Psoas muscle (tissue), 8 donors: Measurements from ENCODE around the gene IL17C. TPM values are rescaled to one million over a fixed set of nuclear protein-coding genes. Genes with fewer than 3 reads are reported as not detected.

Experiments used
- ATAC-seq, 4 donors: fragments of 200-7000 bp; cut with Tn5 transposase; one replicate each; pipeline ENCODE4 v1.9.1; 2020; ENCODE audit warnings: moderate library complexity in 3 of 4, mild to moderate bottlenecking in 2 of 4
- DNase-seq, 2 donors: peaks; one replicate each; pipeline ENCODE4 v3.0.0-alpha.2; 2020
- H3K27ac ChIP-seq: fragments of 200-600 bp; one replicate; pipeline ENCODE4 v1.8.0; 2022
- H3K27me3 ChIP-seq, 3 donors: fragments of 200-600 bp in 1 of 3; one replicate each; pipeline versions ENCODE4 v1.6.1 to v1.8.0; 2013 to 2022; ENCODE audit warnings: low read length in 2 of 3, mild to moderate bottlenecking in 2 of 3, moderate library complexity in 1 of 3; ENCODE audit not compliant: insufficient read depth in 3 of 3
- H3K36me3 ChIP-seq, 2 donors: fragments of 200-600 bp in 1 of 2; one replicate each; pipeline versions ENCODE4 v1.6.1 to v1.8.0; 2013 to 2022; ENCODE audit warnings: low read depth in 1 of 2, mild to moderate bottlenecking in 1 of 2, moderate library complexity in 1 of 2; ENCODE audit not compliant: insufficient read depth in 1 of 2
- H3K4me1 ChIP-seq: fragments of 200-600 bp; one replicate; pipeline ENCODE4 v1.8.0; 2022
- H3K4me3 ChIP-seq: fragments of 200-600 bp; one replicate; pipeline ENCODE4 v1.8.0; 2022; ENCODE audit warnings: mild to moderate bottlenecking
- H3K9me3 ChIP-seq: fragments of 200-600 bp; one replicate; pipeline ENCODE4 v1.8.0; 2022
- WGBS, 3 donors: extraction: QIAGEN DNeasy Blood & Tissue Kit; methylation state at CpG; one replicate each; pipeline versions ENCODE4 v1.1.6 to v1.1.7; 2013; 5-methylcytosine and 5-hydroxymethylcytosine counted together
- intact Hi-C, 2 donors: fragments of 100-400 bp; cut with DNase I; formaldehyde crosslinking; loops; one replicate each; pipeline versions ENCODE4 v1.11.0 to v1.14.2; 2022
- polyA plus RNA-seq, 3 donors: library from polyadenylated mRNA; stranded (reverse); fragments of 200-250 nt; gene quantifications; one replicate each; pipeline ENCODE4 v1.2.3, GENCODE V29; 2013
- total RNA-seq, 4 donors: library from RNA; stranded (reverse); fragmentation: NEBNext Ultra II Directional in 2 of 4; extraction: Animal tissue kit (Norgen Biotek cat#: 25700) in 2 of 4; gene quantifications; one replicate each; pipeline versions ENCODE4 v1.2.1 to v1.2.4, GENCODE V29; 2021 to 2023
- TF ChIP-seq, protein P1 (sequence below): fragments of 200-600 bp; IDR thresholded peaks from one replicate; pipeline ENCODE4 v1.8.0; 2022; ENCODE audit warnings: antibody characterized with exemption
- donor health status: healthy with polysubstance abuse.
- donor health status: DM: no; HTN: no; CAD: no; lungs with moderate emphysema.
- donor health status: Bipolar disorder and iron deficiency.
- donor health status: healthy.
- donor health status: DM: yes; HTN: yes; CAD: no.
- donor health status: DM: no; HTN: no; CAD: no.
- donor health status: DM: no; HTN: no; CAD: no.
- donor health status: DM: yes; HTN: yes; CAD: no.

IL17C gene
- total and polyA plus RNA-seq, 7 donors = not detected

DNA sequence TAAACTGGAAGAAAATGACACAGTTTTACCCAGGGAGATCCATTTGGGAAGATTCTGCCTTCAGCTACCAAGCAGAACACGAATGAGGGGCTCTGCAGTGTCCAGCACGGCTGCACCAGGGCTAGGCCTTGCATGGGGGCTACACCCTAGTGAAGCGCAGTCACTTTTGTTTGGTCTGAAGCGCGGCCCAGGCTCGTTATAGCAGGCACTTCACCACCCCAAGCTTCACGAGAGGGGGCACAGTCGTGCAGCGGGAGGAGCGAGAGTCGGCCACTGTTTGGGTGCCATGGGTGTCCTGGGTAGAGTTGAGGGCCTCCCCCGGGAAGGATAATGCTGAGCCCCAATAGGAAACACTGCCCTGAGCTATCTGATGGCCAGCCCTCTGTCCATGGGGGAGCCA is 21.6 kb upstream of the IL17C start:
- DNase-seq (no peak), ATAC-seq (no peak)
- 94 to 95% (median 95%) methylated on average over 12 of the region's 12 CpGs for whole genome bisulfite sequencing, 3 donors
- intact Hi-C loops = no loop called here
- Histone ChIP-seq H3K9me3 (no peaks in the 10 kb centered on the region), H3K27ac (no peak overlapping the region), H3K27me3 (no peaks in the 10 kb centered on the region), H3K4me3 (no peak overlapping the region), H3K36me3 (peaks cover 0 to 31% of the 10 kb centered on the region in 2 donors), H3K4me1 (no peaks in the 10 kb centered on the region)
- TF ChIP-seq, protein P1, sequence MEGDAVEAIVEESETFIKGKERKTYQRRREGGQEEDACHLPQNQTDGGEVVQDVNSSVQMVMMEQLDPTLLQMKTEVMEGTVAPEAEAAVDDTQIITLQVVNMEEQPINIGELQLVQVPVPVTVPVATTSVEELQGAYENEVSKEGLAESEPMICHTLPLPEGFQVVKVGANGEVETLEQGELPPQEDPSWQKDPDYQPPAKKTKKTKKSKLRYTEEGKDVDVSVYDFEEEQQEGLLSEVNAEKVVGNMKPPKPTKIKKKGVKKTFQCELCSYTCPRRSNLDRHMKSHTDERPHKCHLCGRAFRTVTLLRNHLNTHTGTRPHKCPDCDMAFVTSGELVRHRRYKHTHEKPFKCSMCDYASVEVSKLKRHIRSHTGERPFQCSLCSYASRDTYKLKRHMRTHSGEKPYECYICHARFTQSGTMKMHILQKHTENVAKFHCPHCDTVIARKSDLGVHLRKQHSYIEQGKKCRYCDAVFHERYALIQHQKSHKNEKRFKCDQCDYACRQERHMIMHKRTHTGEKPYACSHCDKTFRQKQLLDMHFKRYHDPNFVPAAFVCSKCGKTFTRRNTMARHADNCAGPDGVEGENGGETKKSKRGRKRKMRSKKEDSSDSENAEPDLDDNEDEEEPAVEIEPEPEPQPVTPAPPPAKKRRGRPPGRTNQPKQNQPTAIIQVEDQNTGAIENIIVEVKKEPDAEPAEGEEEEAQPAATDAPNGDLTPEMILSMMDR = no peak

DNA sequence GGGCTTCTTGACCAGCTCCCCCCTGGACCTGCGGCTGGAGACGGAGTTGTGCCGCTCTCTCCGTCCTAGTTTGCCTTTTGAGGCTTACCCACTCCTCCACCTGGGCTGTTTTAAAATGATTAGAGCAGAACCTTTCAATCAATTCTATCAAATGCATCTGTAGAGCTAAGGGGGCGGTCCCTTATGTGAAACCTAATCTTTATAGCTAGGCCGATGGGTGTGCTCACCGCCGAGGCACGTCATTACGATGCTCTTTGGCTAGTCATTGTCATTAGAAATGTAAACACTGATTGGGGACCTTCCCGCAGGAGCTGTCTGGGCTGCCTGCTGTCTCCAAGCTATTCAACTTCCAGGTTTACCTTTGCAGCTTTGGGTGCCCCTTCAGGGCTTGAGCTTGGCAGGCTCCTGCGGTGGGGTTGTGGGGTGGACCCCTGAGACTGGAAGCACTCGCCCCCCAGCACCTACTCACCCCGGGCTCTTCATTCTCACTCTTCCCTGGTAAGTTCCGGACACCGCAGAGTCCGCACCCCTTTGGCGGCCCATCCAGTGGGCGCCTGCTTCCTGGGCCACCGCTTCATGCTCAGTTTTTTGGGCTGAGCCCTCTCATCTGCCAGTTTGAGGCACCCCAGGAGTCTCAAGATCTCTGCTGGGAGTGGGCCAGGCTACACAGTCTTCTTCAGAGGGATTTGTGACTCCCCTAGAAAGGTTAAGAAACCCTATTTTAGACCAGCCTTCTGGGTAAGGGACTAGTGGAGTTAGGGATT is 20.9 kb upstream of the IL17C start:
- no peaks in the 10 kb centered on the region for H3K27me3 ChIP-seq
- no peaks in the 10 kb centered on the region for H3K4me1 ChIP-seq
- peaks cover 0 to 32% of the 10 kb centered on the region in 2 donors for H3K36me3 ChIP-seq
- DNase-seq (no peak), ATAC-seq (no peak)
- H3K9me3 ChIP-seq = no peaks in the 10 kb centered on the region
- intact Hi-C loops = no loop called here
- no peak overlapping the region for H3K4me3 ChIP-seq
- TF ChIP-seq, protein P1 = no peak
- WGBS, 3 donors = 89 to 94% (median 91%) methylated on average over 20 of the region's 20 CpGs
- H3K27ac ChIP-seq = no peak overlapping the region

DNA sequence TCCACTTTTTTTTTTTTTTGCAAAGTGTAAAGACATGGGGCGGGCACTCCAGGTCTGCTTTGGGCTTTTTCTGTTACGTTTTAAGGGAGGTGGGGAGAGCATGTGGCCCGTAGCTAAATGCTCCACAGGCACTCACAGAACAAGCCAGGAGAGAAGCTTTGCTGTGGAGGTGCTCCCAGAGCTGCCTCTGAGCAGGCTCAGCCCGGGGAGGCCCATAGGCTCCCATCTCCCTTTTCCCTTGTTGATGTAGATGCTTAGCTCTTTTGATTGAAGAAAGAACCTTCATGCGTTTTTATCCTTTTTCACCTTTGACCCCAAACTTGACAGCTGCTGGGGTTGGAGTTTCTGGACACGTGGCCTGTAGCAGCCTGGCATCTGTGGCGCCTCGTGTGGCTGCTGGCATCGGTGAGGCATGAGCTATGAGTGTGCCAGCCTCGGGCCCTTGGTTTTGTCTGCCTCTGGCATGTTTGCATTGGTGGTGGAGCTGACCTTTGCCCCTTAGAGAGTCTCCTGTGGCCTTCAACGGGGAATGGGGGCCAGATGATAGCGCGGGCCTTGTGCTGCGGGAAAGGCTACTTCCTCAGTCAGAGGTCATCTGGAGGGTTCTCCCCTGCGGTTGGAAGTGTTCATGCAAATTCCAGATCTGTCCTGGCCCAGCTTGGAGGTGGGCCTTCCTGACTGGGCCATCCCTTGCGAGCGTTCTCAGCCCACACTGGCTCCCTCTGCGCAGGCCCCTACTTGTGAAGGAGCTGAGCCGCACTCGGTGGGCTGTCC is 20.0 kb upstream of the IL17C start:
- intact Hi-C loops = no loop called here
- TF ChIP-seq, protein P1 = no peak
- H3K27ac ChIP-seq = no peak overlapping the region
- WGBS, 3 donors = 64 to 74% (median 66%) methylated on average over 20 of the region's 20 CpGs
- H3K4me3 ChIP-seq = no peak overlapping the region
- peaks cover 0 to 41% of the 10 kb centered on the region in 2 donors for H3K36me3 ChIP-seq
- no peaks in the 10 kb centered on the region for H3K27me3 ChIP-seq
- H3K4me1 ChIP-seq = no peaks in the 10 kb centered on the region
- H3K9me3 ChIP-seq = no peaks in the 10 kb centered on the region
- DNase-seq = no peak
- ATAC-seq = peak in 1 of 4 donors; percentile 54

DNA sequence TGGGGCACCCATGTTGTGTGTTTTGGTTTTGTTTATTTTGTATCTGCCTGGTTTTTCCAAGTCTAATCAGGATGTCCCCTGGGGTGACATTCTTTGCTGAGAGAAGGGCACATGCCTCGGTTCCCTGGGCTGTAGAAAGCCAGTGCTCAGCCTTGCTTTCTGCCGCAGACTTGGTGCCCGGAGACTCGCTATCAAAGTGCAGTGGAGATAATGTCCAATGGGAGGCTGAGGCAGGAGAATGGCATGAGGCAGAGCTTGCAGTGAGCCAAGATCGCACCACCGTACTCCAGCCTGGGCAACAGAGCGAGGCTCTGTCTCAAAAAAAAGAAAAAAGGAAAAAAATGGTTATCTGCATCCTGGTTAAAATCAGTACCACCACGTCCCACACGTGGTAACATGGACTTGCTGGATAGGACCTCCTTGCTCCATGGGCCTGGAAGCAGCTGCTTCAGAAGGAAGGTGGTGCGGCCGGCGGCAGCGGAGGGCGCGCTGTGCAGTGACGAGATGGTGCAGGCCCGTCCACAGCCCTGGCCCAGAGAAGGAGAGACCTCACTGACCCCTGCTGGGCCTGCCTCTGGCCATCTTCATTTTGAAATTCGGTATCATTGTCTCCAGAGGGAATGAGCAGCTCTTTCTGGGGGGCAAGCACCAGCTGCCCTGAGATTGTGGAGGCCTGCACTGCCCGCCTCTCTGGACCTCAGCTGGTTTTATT is 19.3 kb upstream of the IL17C start:
- intact Hi-C loops = no loop called here
- Histone ChIP-seq H3K4me3 (no peak overlapping the region), H3K4me1 (no peaks in the 10 kb centered on the region), H3K27ac (no peak overlapping the region), H3K36me3 (peaks cover 0 to 41% of the 10 kb centered on the region in 2 donors), H3K27me3 (no peaks in the 10 kb centered on the region), H3K9me3 (no peaks in the 10 kb centered on the region)
- TF ChIP-seq, protein P1 = no peak
- ATAC-seq (no peak), DNase-seq (no peak)
- WGBS, 3 donors = 91 to 94% (median 94%) methylated on average over 19 of the region's 19 CpGs
